Activated T-cell treated with anti-CD3 and anti-CD28 coated beads for 24 hours (primary cell): ENCODE results near the gene RENBP.

ENCODE experiments used
- DNase-seq: peaks from one replicate; pipeline ENCODE4 v3.0.0-alpha.2; 2020; ENCODE audit warnings: low read depth

The RENBP gene

GRCh38 chrX:153953892-153954557 lies 9.6 kb upstream of the RENBP start:
- DNase-seq = no peak

- peak; percentile 67 for DNase-seq
These were observed 8.9 kb upstream of the RENBP start for GRCh38 chrX:153953342-153953830.

GRCh38 chrX:153952373-153953026 lies 8.1 kb upstream of the RENBP start:
- DNase-seq = no peak

GRCh38 chrX:153951683-153952372 lies 7.4 kb upstream of the RENBP start:
- DNase-seq = no peak

DNA sequence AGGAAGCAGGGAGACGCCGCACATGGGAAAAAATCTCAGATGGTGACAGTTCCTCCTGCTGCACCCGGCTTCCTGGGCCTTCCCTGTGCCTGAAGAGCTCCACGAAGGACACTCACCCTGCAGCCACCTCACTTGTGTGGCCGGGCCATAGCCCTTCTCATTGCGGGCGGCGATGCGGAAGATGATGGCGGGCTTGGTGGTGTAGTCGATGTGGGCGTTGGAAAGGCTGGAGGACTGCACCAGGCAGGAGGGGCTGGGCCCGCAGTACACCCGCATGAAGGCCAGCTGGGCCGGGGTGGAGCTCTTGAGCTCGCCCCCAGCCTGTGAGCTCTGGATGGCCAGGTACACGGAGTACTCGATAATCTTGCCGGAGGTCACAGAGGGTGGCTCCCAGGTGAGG lies 5.7 kb upstream of the RENBP start:
- no peak for DNase-seq

DNA sequence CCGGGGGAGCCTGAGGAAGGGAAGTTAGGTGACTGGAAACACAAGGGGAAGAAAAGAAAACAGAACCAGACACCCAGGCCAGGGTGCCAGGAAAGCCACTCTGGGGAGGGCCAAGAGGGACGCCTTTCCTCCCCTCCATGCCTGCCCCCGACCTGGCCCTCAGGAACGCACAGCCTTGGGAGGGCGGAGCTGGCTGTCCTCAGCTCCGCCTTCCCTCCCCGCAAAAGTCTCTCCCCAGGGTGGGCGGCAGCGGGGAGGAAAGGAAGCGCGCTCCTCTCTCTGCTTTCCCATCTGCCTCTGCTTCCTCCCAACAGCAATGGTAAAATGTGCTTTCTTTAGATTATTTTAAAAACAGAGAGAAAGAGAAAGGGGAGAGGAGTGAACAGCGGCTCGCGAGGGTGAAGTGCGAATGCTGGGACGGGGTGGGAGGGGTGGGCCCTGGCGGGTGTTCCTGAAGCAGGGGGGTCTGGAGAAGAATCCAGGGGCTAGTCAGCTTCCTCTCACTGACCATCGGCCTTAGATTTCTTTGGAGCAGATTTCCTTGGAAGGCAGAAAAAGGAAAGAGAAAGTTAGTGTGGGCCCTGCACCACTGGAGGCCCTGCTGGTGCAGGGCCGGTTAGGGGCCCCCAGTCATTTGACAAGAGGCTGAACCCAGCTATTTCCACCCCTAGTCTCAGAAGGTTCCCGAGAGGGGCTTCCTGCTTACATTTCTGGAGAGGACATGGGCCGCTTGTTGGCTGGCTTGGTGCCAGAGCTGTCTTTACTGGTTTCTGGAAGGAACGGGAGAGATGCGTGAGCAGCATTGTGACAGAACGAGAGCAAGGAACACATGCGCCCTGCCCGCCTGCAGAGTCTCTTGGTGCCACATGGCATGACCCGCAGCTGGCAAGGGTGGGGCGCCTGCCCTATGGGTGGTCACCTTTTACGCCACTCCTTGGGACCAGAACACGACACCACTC lies 4.7 kb upstream of the RENBP start:
- no peak for DNase-seq

DNA sequence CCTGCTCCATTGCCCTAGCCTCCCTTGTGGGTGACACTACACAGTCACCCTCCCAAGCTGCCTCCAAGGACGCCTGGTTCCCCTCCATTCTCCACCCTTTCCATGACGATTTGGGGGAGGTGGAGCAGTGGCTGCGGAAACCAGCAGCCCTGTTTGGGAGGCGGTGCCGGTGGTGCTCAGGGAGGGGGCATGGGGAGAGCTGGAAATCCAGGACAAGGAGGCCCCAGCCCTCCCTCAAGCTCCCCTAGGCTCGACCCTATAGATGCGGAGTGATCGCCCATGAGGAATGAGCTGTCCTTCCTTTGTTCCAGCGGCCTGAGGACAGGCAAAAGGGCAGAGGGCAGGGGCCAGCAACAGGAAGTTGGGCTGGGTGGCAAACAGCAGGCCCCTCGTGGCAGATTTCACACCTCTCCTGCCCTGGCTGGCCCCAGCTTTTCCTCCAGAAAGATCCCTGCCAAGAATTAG lies 3.6 kb upstream of the RENBP start:
- DNase-seq = no peak

DNA sequence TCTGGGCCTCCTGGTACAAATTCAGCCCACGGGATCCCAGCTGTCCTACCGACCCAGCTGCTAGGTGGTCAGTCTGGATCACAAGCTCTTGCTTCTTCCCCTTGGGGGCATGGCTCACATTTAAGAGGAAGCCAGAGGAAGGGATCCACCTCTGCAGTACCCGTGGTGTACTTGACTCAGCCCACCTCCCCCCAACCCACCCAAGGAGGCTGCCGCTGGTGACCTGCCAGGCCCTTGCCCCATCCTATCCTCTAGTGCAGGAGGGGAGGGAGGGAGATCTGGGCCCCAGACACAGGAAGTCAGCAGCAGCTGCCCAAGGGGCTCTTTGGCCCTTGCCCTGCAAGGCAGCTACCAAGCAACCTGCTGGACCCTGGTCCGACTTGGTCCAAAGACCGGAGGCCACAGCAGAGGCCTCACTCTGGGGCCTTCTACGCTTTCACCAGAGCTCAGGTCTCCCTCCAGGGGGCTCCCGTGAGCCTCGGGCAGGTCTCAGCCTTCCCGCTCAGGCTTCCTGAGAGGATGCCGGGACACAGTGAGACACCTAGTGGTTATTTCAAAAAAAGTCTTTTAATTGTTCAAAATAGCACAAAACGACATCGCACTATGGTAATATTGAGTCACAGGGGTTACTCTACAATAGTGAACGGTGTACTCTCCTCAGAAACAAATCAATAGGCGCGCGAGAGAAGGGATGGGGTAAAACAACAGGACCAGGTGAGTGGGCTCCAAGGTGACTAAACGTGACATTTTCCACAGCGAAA lies 2.7 kb upstream of the RENBP start:
- DNase-seq = peak; percentile 70

DNA sequence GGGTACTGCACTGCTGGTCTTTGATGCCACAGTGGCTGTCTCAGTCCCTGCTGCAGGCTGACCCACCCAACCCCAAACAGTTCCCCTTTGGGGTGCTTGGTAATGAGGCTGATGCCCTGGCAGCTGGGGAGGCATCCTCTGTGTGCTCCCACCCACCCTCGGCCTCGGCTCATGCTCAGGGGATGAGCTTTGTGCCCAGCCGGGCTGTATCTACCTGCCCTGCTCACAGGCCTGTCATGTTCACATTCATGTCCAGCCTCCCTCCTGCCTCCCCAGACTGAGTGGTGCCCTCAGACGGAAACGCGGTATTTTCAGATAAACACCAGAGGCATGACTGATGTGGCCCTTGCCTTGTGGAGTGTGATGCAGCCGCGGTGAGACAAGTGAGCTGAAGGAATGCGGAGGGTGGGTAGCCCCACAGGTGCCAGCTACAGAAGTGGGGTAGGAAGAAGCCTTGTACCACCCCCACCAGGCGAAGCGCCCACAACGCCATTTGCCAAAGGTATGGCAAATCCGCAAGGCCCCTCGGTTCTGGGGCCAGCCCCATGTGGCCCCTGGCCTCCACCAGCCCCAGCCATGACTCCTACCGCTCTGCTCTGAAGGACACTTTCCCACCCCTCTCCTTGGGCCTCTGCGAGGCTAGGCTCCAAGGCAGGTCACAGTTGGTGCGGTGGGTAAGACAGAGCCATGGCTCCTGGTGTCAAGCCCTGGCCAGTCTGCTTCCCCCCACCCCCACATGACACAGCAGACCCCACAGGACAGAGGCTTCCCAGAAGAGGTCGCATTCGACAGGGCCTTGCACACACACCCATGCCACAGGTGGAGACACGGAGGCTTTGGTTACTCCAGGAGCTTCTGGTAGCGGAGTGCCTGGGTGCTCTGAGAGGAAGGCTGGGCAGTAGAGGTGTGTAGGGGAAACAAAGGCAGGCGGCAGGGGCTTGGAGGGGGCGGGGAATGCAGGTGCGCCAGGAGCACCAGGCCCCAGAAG lies 1.8 kb upstream of the RENBP start:
- DNase-seq = no peak

DNA sequence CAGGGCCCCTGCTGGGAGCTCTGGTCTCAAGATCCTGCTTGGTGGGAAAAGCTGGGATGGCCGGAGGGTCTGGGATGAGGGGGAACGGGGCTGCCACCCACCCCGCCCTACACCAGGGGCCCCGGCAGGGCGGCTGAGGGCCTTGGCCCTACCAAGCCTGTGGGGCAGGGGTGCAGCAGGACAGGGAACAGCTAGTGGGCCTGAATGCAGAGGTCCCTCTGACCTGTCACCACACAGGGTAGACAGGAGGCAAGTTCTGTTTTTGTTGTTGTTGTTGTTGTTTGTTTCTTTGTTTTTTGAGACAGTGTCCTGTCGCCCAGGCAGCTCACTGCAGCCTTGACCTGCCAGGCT lies 332 bp upstream of the RENBP start:
- no peak for DNase-seq

- DNase-seq = no peak
These were observed 2.8 kb downstream of the RENBP start for GRCh38 chrX:153941336-153942252.

- no peak for DNase-seq
These were observed 4.9 kb downstream of the RENBP start for GRCh38 chrX:153939573-153939972.

DNA sequence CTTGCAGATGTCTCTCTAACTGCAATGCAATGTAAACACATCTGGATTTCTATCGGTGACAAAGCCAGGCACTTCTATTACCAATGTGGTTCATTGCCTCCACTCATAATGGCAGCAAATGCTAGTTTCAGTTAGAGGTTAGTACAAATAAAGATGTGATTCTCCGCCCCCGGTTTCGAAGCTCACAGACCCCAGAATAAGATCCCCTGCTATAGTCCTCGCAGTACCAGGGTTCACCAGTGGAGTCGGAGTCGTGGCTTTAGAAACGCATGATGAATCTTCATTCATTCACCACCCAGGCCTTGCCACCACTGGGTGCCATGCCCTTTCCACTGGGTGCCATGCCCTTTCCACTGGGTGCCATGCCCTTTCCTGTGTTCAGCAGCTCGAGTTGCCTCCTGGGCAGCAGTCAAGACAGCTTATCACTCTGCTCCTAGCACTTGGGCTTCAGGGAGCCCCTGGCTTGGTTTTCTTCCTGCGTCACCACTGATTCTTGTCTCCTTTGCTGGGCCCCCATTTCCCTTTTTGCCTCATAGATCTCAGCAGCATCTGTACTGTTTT lies 6.1 kb downstream of the RENBP start:
- DNase-seq = no peak

DNA sequence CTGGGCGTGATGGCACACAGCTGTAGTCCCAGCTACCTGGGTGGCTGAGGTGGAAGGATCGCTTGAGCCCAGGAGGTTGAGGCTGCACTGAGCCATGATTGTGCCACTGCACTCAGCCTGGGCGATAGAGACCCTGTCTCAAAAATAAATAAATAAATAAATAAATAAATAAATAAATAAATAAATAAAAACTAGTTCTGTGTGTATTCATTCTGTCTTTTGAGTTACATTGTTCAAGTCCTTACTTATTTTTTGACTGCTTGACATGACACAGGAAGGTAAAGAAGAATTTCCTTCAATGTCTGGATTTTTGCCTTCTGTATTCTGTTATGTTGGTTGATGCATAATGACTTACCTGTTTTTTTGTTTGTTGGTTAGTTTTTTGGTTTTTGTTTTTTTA lies 7.4 kb downstream of the RENBP start:
- no peak for DNase-seq

DNA sequence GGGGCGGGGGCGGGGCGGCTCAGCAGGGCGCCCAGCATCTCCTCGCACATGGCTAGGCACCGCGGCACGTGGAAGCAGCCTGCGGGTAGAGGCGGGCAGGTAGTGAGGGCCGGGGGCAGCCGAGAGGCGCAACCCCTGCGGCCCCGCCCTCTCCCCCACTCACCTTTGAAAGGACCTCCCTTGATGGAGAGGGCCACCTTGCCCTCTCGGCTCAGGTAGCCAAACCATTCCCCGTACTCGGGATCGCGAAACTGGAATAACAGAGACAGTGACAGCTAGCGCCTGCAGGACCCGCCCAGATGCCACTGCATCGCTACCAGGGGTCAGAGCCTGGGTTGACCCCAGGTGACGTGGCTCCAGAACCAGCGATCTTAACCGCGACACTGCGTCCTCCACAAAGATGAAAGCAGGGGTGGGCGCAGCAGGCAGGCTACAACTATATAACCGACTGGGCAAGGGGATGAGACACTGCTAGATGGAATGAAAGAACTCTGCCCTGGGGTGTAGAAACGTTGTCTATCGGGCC lies 9.1 kb downstream of the RENBP start:
- no peak for DNase-seq

- DNase-seq = peak; percentile 55
These were observed 9.6 kb downstream of the RENBP start, which contains the start of gene NAA10 for GRCh38 chrX:153934762-153935325. NAA10 (minus strand) TSS chrX:153935037; CDS start chrX:153934904, 133 bp downstream.

DNA sequence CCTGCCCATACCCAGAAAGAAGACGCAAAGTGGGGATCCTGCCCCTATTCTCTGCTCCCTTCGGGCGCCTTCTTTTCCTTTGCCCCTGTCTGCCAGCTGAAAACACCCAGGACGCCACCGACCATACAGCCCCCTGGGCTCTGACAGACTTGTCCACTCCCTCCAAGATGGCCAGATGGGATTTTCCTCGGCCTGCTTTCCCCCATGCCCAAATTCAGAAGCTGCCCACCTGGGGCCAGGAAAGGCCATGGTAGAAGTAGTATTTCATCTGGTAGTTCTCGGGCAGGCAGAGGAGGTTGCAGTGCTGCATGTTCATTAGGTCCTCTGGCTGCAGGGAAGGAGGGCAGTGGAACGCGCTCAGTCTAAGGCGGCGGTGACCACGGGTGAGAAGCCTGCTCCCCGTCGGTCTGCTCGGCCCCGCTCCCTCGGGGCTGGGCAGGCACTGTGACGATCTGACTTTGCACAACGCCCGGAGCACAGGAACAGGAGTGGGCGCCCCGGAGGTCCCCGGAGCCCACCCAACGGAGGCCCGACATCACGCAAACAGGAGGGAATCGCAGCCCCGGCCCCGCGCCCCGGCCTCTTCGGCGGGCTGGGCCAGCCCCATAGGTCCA lies 10.2 kb downstream of the RENBP start:
- DNase-seq = no peak
